Activated CD4-positive, CD25-positive, alpha-beta regulatory T cell treated with anti-CD3 and anti-CD28 coated beads, Interleukin-2, amount 50 U/mL, for 24 hours (primary cell): ENCODE results near the gene ARHGEF28.

ENCODE experiments used
- ATAC-seq, 2 donors: fragments of 150-1000 bp; cut with Tn5 transposase; one replicate each; pipeline ENCODE4 v1.10.0; 2021; ENCODE audit warnings: mild to moderate bottlenecking in 1 of 2, moderate library complexity in 1 of 2

Gene ARHGEF28

DNA sequence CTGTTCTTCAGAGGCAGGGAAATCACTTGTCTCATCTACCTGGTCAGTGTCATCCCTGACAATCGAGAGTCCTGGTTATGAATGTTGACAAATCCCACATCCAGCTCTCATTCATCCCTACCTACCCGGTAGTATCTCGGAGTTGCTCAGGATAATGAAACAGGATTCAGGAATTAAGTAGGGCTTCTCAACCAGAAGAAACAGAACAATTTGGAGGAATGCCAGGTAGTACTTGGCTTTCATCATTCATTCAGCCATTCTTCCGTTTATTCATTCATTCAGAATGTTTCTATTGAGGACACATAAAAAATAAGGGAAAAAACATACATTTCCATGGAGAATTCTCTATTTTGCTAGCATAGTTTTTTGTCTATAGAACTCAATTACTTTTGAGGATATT, 195.0 kb downstream of the ARHGEF28 start:
- no peak for ATAC-seq

DNA sequence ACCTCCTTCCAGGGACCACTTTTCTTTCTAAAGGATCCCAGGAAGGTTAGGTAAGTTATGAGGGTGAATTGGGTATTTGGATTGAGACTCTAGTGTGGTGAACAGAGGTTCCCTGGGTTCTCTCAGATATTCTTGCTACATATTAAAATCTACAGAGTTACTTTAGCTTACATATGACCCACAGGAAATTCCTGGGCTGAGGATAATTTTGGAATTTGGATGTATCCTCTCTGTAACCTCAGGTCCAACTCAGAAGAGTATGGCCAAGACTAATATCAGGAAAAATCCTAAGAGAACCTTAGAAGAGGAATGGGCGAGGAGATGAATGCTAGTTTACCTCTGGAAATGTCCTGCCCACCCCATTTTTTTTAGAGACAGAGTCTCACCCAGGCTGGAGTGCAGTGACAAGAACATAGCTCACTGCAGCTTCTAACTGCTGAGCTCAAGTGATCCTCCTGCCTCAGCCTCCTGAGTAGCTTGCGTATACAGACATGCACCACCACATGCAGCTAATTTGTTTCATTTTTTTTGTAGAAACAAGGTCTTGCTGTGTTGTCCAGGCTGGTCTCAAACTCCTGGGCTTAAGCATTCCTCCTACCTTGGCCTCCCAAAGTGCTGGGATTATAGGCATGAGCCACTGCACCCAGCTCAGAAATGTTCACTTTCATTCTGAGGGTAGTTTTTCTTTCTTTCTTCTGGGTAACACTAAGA, 196.4 kb downstream of the ARHGEF28 start:
- no peak for ATAC-seq

DNA sequence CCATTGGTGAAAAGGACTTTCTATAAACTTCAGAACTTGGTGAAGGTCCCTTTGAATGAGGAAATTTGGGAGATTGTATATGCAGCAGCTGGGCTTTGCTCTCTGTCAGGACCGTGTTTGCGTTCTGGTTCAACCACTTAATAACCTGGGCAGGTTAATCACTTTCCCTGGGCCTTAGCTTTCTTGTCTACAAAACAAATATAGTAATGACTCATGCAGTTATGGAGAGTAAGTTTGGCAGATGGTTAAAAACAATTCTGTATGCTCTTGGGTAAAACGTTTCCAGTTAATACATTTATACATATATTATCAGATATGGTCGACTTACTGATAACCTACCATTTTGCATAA, 197.0 kb downstream of the ARHGEF28 start:
- no peak for ATAC-seq

DNA sequence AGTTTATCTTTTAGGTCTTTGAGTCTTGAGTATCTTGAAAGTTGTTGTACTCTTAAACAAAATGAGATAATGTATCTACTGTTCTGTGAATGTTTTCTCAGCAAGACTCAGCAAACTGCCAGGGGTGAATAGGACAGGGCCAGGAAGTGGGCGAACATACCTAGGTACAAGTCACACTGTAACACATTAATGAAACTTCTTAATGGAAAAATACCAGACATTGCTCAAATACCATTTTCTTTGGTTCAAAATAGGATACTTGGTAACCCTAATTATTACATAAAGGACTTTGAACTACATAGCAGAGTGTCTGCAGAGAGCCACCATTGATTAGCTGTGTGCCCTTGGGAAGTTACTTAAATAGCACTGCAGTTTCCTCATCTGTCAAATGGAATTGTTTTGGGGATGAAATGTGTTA, 197.5 kb downstream of the ARHGEF28 start:
- ATAC-seq = no peak

DNA sequence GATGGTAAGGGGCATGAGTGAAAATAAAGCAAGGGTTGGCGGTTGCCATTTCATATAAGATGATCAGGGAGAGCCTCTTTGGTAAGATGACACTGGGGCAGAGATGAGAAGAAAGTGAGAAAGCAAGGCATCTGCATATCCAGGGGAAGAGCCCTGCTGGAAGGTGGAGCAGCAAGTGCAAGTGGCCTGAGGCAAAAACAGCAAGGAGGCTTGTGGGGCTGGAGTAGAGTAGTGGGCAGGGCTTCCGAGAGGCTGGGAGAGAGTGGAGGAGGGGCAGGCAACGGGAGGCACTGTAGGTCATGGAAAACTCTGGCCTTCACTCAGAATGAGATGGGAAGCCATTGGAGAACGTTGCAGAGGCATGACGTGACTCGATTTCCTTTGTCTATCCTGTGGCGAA, 199.2 kb downstream of the ARHGEF28 start:
- ATAC-seq = no peak

DNA sequence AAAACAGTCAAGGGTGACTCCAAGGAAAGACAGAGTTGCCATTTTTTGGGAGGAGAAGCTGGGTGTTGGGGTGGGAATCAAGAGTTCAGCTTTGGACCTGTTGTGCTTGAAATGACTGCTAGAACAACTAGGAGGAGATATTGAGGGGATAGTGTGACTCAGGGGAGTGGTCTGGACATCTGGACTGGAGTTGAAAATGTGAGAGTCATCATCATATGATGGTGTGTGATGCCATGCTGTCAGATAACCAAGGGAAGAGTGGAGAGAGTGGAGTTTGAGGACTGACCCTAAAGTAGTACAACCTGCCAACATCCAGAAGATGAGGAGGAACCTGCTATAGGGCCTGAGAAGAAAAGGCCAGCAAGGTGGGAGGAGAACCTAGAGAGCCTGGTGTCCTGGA, 199.7 kb downstream of the ARHGEF28 start:
- ATAC-seq = no peak

DNA sequence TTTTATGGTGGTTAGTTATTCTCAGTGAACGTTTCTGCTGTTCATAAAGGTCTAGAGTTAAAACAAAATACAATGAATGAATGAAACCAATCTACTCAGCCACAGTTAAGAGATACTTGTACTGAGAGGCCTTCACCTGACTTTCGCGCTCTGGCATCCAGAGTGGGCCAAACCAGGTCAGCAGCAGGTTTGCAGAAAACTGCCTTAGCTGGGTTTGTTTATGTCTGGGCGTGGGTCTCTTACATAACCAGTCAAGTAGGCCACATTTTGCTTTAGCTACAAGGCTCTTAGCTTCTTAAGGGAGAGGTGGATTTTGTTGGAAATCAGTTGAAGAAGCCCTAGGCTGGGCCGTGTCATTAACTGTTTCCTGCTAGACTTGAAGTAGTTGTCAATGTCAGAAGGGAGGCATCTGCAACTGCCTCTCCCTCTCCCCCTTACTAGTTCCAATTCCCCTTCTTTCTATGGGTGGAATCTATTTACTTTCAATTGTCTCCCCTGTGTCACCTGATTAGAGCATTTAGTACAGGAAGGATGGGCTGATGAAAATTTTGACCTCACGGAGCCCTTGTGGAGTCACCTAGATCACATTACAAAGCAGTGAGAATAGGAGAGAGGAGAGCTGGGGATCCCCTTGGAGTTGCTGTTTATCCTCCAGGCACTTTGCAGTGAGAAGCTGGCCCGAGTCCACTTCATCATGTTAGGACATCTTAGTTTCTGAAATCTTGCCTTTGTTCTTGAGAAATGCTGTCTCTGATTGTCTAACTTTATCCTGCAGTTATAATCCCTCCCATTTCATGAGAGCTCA, 200.5 kb downstream of the ARHGEF28 start:
- no peak for ATAC-seq

DNA sequence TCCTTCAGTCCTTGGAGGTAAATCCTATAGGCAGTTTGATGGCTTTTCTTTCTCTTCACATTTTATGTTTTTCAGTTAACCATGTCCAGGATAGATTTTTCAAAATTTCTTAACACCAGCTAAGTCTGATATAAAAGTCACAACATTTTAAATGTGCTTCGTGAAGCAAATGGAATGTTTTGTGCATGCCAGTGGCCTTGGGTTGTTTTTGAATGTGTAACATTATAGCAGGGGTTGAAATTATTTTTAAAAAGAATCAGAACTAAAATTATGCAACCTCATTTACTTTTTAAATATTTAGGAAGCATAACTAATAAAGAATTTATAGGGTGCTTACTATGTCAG, 201.1 kb downstream of the ARHGEF28 start:
- no peak for ATAC-seq

DNA sequence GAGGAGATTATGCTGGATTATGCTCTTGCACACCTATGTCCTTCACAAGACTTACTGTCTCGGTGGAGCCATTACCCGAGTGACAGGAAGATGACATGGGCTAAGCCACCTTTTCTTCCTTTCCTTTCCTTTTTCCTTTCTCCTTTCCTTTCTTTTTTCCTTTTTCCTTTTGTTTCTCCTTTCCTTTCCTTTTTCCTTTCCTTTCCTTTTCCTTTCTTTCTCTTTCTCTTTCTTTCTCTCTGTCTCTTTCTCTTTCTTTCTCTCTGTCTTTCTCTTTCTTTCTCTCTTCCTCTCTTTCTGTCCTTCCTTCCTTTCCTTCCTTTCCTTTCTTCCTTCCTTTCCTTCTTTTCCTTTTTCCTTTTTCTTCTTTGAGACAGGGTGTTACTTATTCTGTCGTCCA, 202.5 kb downstream of the ARHGEF28 start:
- ATAC-seq = no peak

DNA sequence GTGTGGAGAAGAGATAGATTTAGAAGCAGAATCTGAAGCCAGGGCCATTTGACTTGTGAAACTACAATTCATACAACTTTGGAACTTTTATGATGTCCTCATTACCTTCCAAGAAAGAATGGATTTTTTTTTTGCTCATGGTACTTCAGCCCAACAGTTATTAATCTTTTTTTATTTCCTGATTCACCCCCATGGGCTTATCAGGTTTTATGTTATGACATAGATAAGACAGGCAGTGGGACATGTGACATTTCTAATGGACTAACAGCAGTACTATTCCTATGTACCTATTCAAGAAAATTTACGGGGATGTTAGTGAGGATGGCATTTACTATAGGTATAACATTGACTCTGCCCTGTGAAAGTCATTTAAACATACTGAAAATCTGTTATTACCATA, 204.7 kb downstream of the ARHGEF28 start:
- no peak for ATAC-seq

DNA sequence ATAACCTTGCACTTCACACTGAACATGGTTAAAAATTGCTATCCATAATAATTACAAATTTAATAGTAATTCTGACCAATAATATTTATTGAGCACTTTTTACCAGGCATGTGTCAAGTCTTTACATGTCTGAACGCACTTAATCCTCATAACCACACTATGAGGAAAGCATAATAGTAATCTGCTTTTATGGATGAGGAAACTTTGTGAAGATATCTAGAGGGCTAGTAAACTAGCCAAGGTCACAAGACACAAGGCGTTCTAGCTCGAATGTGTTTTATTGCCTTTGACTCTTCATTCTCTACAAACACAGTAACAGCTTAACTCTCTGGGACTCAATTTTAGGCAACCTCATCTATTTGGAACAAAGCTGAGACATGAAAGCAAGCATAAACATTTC, 205.1 kb downstream of the ARHGEF28 start:
- no peak for ATAC-seq

DNA sequence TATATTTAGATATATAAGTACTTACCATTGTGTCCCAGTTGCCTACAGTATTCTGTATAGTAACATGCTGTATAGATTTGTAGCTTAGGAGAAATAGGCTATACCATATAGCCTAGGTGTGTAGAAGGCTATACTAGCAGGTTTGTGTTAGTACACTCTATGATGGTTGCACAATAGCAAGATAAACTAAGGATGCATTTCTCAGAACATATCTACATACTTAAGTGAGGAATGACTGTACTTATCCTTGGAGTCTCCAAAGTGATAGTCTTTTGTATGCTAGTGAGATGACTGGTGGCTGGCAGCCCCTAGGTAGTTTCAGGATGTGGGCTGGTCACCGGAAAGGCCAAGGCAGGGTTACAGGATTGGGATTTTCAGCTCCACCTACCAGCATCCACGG, 208.7 kb downstream of the ARHGEF28 start:
- no peak for ATAC-seq

DNA sequence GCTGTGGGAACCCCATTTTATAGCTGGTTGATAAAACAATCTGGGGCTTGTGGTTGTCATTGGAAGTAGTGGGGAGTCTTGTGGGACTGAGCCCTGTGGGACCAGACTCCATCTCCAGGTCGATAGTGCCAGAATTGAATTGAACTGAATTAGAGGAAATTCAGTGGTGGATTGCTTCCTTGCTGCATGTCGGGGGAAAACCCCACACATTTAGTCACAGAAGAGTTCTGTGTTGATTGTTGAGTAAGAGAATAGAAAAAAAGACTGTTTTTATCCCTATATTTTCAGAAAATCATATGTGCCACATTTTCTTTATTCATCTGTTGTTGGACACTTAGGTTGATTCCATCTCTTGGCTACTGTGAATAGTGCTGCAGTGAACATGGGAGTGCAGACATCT, 209.7 kb downstream of the ARHGEF28 start:
- no peak for ATAC-seq

DNA sequence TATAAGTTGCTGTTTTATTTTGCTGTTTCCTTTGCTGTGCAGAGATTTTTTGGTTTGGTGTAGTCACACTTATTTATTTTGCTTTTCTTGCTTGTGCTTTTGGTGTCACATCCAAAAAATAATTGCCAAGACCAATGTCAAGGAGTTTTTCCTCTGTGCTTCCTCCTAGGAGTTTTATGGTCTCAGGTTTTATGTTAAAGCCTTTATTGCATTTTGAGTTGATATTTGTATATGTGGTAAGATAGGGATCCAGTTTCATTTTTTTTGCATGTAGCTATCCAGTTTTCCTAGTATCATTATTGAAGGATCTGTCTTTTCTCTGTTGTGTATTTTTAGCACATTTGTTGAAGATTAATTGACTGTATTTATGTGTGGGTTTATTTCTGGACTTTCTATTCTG, 210.6 kb downstream of the ARHGEF28 start:
- no peak for ATAC-seq

DNA sequence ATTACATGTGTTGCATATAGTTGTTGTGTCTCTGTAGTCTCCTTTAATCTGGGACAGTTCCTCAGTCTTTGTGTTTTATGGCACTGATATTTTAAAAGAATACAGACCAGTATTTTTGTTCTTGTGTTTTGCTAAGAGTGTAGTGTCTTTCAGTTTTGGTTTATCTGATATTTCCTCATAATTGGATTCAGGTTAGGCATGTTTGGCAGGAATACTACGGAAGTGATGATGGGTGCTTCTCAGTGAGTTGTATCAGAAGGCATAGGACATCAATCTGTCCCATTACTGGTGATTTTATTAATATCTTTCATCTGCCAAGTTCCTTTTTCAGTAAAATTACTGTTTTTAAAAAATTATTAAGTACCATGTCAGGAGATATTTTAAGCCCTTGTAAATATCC, 212.9 kb downstream of the ARHGEF28 start:
- no peak for ATAC-seq

DNA sequence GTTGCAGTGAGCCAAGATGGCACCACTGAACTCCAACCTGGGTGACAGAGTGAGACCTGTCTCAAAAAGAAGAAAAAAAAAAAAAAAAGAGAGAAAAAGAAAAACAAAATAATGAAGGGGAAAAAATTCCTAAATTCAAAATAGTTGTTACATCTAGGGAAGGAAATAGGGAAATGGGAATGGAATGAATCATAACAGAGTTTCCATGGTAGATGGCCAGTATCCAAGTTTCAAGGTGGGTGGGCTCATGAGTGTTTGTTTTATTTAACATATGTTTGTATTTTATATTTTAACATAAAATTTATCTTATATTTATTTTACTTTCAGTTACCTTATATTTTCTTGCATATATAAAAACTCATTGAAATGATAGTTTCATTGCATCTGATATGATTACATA, 215.6 kb downstream of the ARHGEF28 start:
- no peak for ATAC-seq

DNA sequence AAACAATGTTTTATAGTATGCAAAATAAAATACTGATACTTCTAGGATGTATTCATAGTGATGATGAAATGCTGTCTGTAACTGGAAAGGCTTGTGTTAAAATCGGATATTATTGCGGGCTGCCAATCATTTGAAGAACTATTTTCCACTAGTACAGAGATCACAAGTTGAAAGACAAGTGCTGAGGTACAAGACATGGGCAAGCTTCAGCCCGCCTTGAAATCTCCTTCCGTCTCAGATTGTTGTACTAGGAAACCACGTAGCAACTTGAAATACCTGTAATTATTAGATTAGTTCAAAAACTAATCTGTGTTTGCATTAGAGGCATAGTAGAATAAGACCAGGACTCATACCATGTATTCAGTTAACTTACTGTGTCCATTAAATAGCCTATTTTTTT, 218.2 kb downstream of the ARHGEF28 start:
- ATAC-seq = no peak

DNA sequence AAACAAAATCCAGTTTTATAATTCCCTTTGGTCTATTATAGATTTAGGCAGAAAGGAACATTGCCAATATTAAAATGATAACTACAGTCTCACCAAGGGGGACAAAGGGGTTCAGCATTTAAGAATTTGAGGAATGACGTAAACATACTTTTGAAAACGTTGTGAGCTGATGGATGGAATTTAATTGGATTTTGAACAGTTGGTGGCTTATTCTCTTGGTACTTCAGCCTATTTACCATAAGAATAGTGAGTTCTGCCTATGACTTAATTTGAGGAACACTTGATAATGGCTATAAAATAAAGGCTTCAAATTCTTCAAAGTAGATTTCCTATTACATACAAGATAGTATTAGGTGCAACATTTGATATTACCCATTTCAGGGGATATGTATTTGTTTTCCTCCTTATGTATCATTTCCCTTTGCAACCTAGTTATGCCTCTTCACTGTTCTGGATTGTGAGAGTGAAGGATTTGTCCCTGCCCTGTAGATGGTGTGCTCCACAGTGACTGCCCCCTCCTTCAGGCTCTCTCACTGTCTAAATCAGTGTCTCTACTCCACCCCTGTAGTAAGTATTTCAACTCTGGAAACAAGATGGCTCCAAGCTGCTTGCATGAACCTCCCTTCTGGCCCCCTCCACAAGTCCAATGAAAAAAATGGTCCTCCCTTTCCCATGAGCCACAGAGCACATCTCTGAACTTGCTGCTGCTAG, 225.6 kb downstream of the ARHGEF28 start:
- ATAC-seq = no peak

DNA sequence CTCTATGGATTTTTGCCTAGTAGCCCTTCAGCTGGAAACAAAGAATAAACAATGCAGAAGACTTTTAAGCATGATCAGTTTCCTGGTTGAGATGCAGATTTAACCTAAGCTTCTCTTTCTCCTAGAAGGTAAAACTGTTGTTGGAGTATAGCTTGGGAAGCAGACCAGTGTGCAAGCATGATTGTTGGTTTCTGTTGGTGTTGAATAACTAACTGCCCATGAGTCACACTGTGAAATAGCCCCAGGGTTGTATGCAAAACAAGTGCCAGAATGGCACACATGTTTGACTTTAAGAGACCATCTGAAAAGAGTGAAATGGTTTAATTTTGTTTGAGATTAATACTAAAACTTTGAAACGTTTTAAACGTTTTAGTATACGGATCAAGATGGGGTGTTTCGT, 227.1 kb downstream of the ARHGEF28 start:
- no peak for ATAC-seq

DNA sequence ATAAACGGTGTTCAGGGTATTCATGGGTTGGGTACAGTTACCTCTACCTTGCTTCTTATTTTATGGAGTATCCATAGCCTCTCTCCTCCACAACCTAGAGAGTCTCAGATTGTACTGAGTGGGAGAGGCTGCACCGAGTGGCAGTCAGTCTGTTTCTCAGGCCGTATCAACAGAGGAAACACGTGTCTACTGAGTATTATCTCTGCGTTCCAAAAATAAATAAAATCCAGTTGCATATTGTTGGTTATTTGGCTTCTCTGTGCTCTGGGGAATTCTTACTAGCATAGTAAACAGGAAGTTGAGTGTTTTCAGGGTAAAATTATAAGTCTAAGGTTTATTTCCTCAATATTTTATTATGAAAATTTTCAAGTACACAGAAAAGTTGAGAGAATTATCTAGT, 231.0 kb downstream of the ARHGEF28 start:
- ATAC-seq = no peak

DNA sequence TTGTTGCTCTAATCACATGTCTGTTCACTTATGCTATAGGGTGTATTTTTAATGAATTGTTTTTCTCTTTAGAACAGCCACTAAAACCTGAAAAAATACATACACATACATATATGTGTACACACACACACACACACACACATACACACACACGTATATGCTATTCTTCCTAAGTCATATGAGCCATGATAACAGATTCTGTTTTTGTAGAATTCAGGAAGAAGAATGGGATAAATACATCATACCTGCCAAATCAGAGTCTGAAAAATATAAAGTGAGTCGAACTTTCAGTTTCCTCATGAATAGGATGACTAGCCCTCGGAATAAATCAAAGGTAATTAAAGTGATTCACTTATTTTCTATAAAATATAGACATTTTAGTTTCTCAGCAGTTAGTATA, 231.4 kb downstream of the ARHGEF28 start:
- no peak for ATAC-seq

DNA sequence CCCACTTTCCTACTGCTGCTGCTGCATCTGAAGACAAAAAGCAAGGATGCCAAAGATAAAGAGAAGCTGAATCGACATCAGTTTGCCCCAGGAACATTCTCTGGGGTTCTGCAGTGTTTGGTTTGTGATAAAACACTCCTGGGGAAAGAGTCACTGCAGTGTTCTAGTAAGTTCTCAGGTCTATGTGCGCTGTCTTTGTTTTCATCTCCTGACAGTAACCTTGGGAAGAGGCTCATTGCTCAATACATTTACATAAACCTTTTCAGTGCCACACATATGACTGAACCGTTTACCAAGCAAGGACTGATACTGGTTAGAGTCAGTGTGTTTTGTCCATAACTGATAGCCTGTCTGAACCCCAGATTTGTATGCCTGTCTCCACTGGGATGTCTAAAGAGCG, 232.1 kb downstream of the ARHGEF28 start:
- ATAC-seq = no peak

DNA sequence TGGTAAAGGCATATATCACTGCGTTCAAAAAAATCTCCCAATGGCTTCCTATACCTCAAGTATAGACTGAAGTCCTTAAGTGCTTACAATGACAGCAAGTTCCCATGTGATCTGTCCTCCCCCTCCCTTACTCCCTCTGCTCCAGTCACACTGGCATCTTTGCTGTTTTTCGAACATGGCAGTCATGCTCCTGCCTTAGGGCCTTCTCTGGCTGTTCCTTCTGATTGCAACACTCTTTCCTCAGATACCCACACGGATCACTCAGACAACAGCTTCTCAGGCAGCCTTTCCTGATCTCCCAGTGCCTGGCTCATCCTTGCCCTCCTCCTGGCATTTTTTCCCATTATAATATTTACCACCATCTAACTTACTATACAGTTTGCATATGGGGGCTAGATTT, 232.8 kb downstream of the ARHGEF28 start:
- no peak for ATAC-seq

DNA sequence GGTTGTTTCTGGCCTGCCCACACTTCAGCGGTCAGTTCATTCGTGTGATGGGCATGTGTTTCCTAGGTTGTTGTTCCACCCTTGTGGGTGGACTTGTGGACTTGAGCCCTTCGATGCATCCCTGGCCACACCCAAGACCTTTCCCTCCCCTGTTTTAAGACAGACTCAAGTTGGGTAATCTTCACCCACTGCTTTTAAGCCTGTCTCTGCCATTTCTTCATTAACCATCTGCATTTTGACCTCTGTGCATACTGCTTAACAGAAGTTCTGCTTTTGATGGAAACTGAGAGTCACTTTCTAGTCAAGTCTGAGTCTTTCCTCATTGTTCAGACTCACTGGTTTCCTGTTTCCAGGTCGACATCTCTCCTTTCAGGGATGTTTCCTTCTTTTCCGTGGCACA, 233.7 kb downstream of the ARHGEF28 start:
- ATAC-seq = no peak
